ENCODE results near the gene GRXCR2.

The GRXCR2 gene

GRCh38 chr5:145834917-145835847 lies 37.6 kb downstream of the GRXCR2 start, which contains the start of gene PRELID2:
Gene PRELID2 (minus strand): TSS chr5:145835342. CDS start chr5:145835251, 91 bp downstream.
- peak; percentile 52 for DNase-seq

- no peak for DNase-seq
Measured at GRCh38 chr5:145834554-145834916, 38.3 kb downstream of the GRXCR2 start.

- DNase-seq = no peak
Measured at GRCh38 chr5:145833631-145834200, 39.1 kb downstream of the GRXCR2 start.

GRCh38 chr5:145830594-145830993 lies 42.2 kb downstream of the GRXCR2 start:
- DNase-seq = no peak

GRCh38 chr5:145829708-145830361 lies 43.0 kb downstream of the GRXCR2 start:
- no peak for DNase-seq

- DNase-seq = no peak
Measured at GRCh38 chr5:145826895-145827674, 45.7 kb downstream of the GRXCR2 start.

- DNase-seq = no peak
Measured at GRCh38 chr5:145825751-145826180, 47.0 kb downstream of the GRXCR2 start.

GRCh38 chr5:145824040-145824439 lies 48.8 kb downstream of the GRXCR2 start:
- DNase-seq = no peak

- DNase-seq = no peak
Measured at GRCh38 chr5:145818604-145819003, 54.2 kb downstream of the GRXCR2 start.

GRCh38 chr5:145812877-145813276 lies 59.9 kb downstream of the GRXCR2 start:
- no peak for DNase-seq

GRCh38 chr5:145811834-145812625 lies 60.8 kb downstream of the GRXCR2 start:
- no peak for DNase-seq
